Muscle of leg (tissue), 11 donors: Measurements from ENCODE around the gene REL. TPM values are rescaled to one million over a fixed set of nuclear protein-coding genes. Genes with fewer than 3 reads are reported as not detected.

Source experiments
- DNase-seq: peaks from one replicate; pipeline ENCODE4 v3.0.0; 2013
- H3K27ac ChIP-seq: one replicate; pipeline ENCODE4 v1.5.1; 2013; ENCODE audit warnings: mild to moderate bottlenecking, low read length, control low read depth
- H3K27me3 ChIP-seq: one replicate; pipeline ENCODE4 v1.6.1; 2013; ENCODE audit warnings: low read length; ENCODE audit not compliant: control insufficient read depth, insufficient read depth
- H3K36me3 ChIP-seq: one replicate; pipeline ENCODE4 v1.6.1; 2013; ENCODE audit warnings: low read length; ENCODE audit not compliant: control insufficient read depth, insufficient read depth
- H3K4me1 ChIP-seq: one replicate; pipeline ENCODE4 v1.6.1; 2013; ENCODE audit warnings: low read length; ENCODE audit not compliant: control insufficient read depth, insufficient read depth
- H3K4me3 ChIP-seq: one replicate; pipeline ENCODE4 v1.5.1; 2013; ENCODE audit warnings: low read length, control low read depth
- H3K9me3 ChIP-seq: replicated peaks from 2 replicates; pipeline ENCODE4 v1.6.1; 2013; ENCODE audit warnings: low read depth, low read length; ENCODE audit not compliant: control insufficient read depth
- WGBS: methylation state at CpG from one replicate; pipeline ENCODE4 v1.1.5; 2013; ENCODE audit warnings: missing lambda C conversion rate; ENCODE audit not compliant: insufficient coverage; 5-methylcytosine and 5-hydroxymethylcytosine counted together
- polyA plus RNA-seq, 8 donors: library from polyadenylated mRNA; unstranded; fragments of 120-200 nt; gene quantifications; one replicate each; pipeline versions ENCODE4 v1.2.1 to v1.2.3, GENCODE V29; 2013; ENCODE audit warnings: inconsistent platforms in 1 of 8, low replicate concordance in 1 of 8; ENCODE audit not compliant: insufficient read length in 8 of 8, insufficient read depth in 1 of 8
- total RNA-seq: library from RNA; stranded (reverse); fragments of 120-200 nt; gene quantifications from one replicate; pipeline ENCODE4 v1.2.4, GENCODE V29; 2013

Gene REL
- total and polyA plus RNA-seq, 9 donors: 2.4 to 6.7 (median 4.3) TPM

GRCh38 chr2:60936757-60937156 lies 55.4 kb downstream of the REL start:
- Histone ChIP-seq H3K36me3 (peaks cover 6% of the 10 kb centered on the region), H3K9me3 (no peaks in the 10 kb centered on the region), H3K27me3 (no peaks in the 10 kb centered on the region), H3K4me1 (no peaks in the 10 kb centered on the region), H3K4me3 (no peak overlapping the region), H3K27ac (no peak overlapping the region)
- 88% methylated on average over 4 of the region's 5 CpGs for WGBS
- no peak for DNase-seq

GRCh38 chr2:60938301-60938700 lies 56.9 kb downstream of the REL start:
- DNase-seq: no peak
- 100% methylated on average over 6 of the region's 7 CpGs for WGBS
- H3K36me3 ChIP-seq: peaks cover 6% of the 10 kb centered on the region
- H3K4me3 ChIP-seq: no peak overlapping the region
- H3K27me3 ChIP-seq: no peaks in the 10 kb centered on the region
- no peaks in the 10 kb centered on the region for H3K4me1 ChIP-seq
- no peaks in the 10 kb centered on the region for H3K9me3 ChIP-seq
- H3K27ac ChIP-seq: no peak overlapping the region

- H3K27me3 ChIP-seq: no peaks in the 10 kb centered on the region
- no peak overlapping the region for H3K27ac ChIP-seq
- H3K9me3 ChIP-seq: no peaks in the 10 kb centered on the region
- WGBS: 91% methylated on average over 2 of the region's 2 CpGs
- H3K4me1 ChIP-seq: no peaks in the 10 kb centered on the region
- DNase-seq: no peak
- H3K4me3 ChIP-seq: no peak overlapping the region
- peaks cover 6% of the 10 kb centered on the region for H3K36me3 ChIP-seq
Measured at GRCh38 chr2:60939622-60940021, 58.2 kb downstream of the REL start.

GRCh38 chr2:60945341-60945740 lies 64.0 kb downstream of the REL start:
- Histone ChIP-seq H3K4me3 (no peak overlapping the region), H3K36me3 (no peaks in the 10 kb centered on the region), H3K27me3 (no peaks in the 10 kb centered on the region), H3K4me1 (no peaks in the 10 kb centered on the region), H3K9me3 (no peaks in the 10 kb centered on the region), H3K27ac (no peak overlapping the region)
- DNase-seq: no peak
- WGBS: no CpG with 5 or more reads among the region's 2 CpGs

- no peak for DNase-seq
- no peaks in the 10 kb centered on the region for H3K27me3 ChIP-seq
- H3K4me3 ChIP-seq: no peak overlapping the region
- H3K27ac ChIP-seq: no peak overlapping the region
- no peaks in the 10 kb centered on the region for H3K36me3 ChIP-seq
- H3K9me3 ChIP-seq: no peaks in the 10 kb centered on the region
- no peaks in the 10 kb centered on the region for H3K4me1 ChIP-seq
- no CpG with 5 or more reads among the region's 4 CpGs for WGBS
Measured at GRCh38 chr2:60947056-60947455, 65.7 kb downstream of the REL start.

- Histone ChIP-seq H3K27ac (no peak overlapping the region), H3K4me1 (no peaks in the 10 kb centered on the region), H3K36me3 (no peaks in the 10 kb centered on the region), H3K4me3 (no peak overlapping the region), H3K9me3 (no peaks in the 10 kb centered on the region), H3K27me3 (no peaks in the 10 kb centered on the region)
- WGBS: no CpG with 5 or more reads among the region's 8 CpGs
- DNase-seq: no peak
Measured at GRCh38 chr2:60948161-60948560, 66.8 kb downstream of the REL start.

DNA sequence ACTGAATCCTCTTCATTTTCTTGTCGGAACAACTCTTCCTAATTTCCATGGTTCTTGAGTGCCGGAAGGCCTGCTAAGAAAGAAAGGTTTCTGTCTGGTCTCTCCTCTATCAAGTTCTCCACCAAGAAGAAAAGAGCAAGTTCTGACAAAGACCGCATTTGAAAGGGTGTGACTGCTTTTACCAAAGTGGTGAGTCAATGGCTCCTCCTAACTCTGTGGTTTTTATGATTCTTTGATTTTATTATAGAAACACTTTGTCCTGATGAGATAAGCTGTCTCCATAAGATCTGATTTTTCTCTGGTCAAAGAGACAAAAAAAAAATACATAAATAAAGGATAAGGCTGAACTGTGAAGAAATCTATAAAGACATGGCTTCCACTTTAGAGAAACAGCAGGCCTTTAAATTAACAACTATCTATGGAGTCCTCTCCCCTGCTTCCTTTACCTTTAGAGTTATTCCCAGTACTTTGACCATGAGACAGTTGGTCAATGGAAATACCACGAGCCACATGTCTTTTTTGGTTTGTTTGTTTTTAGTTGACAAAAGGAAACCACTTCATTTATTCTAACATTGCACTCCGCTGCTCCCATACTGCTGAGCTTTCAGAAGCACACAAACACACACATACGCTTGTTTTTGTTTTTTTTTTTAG lies 67.7 kb downstream of the REL start:
- WGBS: no CpG with 5 or more reads among the region's 6 CpGs
- H3K4me1 ChIP-seq: no peaks in the 10 kb centered on the region

DNA sequence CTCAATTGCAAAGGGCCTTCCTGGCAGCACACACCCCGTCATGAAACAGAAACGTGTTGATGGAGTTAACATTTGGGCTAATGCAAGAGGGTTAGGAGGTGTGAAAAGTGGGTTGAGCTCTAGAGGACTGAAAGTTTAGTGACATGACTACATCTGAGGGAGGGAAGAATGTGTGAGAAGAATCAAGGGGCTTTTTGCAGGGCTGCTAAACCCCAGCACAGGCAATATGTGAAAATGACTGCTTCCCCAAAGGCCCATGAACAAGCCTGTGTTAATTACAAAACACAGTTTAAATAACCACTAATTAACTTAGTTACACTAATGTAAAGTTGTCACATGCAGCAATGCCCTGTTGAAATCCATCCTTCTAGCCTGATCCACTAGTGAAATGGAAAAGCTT lies 72.8 kb downstream of the REL start:
- DNase-seq: no peak
- H3K36me3 ChIP-seq: no peaks in the 10 kb centered on the region
- H3K27ac ChIP-seq: no peak overlapping the region
- no peaks in the 10 kb centered on the region for H3K4me1 ChIP-seq
- no peaks in the 10 kb centered on the region for H3K9me3 ChIP-seq
- 40% methylated on average over 2 of the region's 2 CpGs for WGBS
- no peak overlapping the region for H3K4me3 ChIP-seq
- H3K27me3 ChIP-seq: no peaks in the 10 kb centered on the region

More for the DNA sequence above, 67.7 kb downstream of the REL start:
- Histone ChIP-seq H3K27me3 (no peaks in the 10 kb centered on the region), H3K27ac (no peak overlapping the region), H3K4me3 (no peak overlapping the region), H3K9me3 (no peaks in the 10 kb centered on the region), H3K36me3 (no peaks in the 10 kb centered on the region)
- no peak for DNase-seq

GRCh38 chr2:60957224-60957623 lies 75.8 kb downstream of the REL start:
- no peak for DNase-seq
- Histone ChIP-seq H3K4me1 (no peaks in the 10 kb centered on the region), H3K4me3 (no peak overlapping the region), H3K27me3 (no peaks in the 10 kb centered on the region), H3K36me3 (no peaks in the 10 kb centered on the region), H3K9me3 (no peaks in the 10 kb centered on the region), H3K27ac (no peak overlapping the region)
- 82% methylated on average over 8 of the region's 8 CpGs for WGBS

DNA sequence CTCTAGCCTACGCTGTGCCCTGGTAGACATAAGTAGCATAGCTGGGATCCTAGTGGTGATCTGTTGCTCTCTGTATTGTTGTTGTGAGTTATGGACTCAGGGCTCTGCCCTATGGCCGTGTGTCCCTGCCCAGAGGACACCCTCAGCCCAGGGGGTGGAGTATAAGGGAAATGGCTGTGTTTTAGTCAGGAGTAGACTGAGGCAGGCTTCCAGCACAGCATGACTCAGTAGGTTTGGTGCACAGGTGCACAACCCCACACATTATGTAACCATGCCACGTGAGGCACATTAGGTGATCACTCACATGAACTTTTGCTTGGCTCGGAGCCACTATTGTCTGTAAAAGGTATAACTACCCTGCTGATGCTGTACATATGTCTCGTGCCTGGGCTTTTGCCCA lies 76.3 kb downstream of the REL start:
- no peak overlapping the region for H3K27ac ChIP-seq
- WGBS: 68% methylated on average over 4 of the region's 5 CpGs

GRCh38 chr2:60958361-60958760 lies 77.0 kb downstream of the REL start:
- WGBS: no CpG with 5 or more reads among the region's 3 CpGs
- Histone ChIP-seq H3K27me3 (no peaks in the 10 kb centered on the region), H3K27ac (no peak overlapping the region)

More for the DNA sequence above, 76.3 kb downstream of the REL start:
- no peak overlapping the region for H3K4me3 ChIP-seq
- peak; percentile 7 for DNase-seq
- no peaks in the 10 kb centered on the region for H3K9me3 ChIP-seq
- H3K27me3 ChIP-seq: no peaks in the 10 kb centered on the region
- no peaks in the 10 kb centered on the region for H3K4me1 ChIP-seq
- H3K36me3 ChIP-seq: no peaks in the 10 kb centered on the region

More at GRCh38 chr2:60958361-60958760, 77.0 kb downstream of the REL start:
- Histone ChIP-seq H3K9me3 (no peaks in the 10 kb centered on the region), H3K4me3 (no peak overlapping the region), H3K4me1 (no peaks in the 10 kb centered on the region), H3K36me3 (no peaks in the 10 kb centered on the region)
- no peak for DNase-seq
